Activated CD4-positive, alpha-beta T cell treated with anti-CD3 and anti-CD28 coated beads, Interleukin-2, amount 50 U/mL, for 4 hours (primary cell): ENCODE data around the gene ZIC5.
"Not testable (repeated sequence)": the region's sequence is repeated elsewhere in the genome, so short reads cannot be mapped to it uniquely, and the experiment has no call there.

Experiments used
- DNase-seq, 2 experiments: peaks; one replicate each; pipeline ENCODE4 v3.0.0-alpha.2; 2020

The ZIC5 gene

GRCh38 chr13:99959540-99960230, 11.9 kb downstream of the ZIC5 start:
- no peak for DNase-seq

- no peak for DNase-seq
Observed at GRCh38 chr13:99959127-99959539, 12.4 kb downstream of the ZIC5 start.

DNA sequence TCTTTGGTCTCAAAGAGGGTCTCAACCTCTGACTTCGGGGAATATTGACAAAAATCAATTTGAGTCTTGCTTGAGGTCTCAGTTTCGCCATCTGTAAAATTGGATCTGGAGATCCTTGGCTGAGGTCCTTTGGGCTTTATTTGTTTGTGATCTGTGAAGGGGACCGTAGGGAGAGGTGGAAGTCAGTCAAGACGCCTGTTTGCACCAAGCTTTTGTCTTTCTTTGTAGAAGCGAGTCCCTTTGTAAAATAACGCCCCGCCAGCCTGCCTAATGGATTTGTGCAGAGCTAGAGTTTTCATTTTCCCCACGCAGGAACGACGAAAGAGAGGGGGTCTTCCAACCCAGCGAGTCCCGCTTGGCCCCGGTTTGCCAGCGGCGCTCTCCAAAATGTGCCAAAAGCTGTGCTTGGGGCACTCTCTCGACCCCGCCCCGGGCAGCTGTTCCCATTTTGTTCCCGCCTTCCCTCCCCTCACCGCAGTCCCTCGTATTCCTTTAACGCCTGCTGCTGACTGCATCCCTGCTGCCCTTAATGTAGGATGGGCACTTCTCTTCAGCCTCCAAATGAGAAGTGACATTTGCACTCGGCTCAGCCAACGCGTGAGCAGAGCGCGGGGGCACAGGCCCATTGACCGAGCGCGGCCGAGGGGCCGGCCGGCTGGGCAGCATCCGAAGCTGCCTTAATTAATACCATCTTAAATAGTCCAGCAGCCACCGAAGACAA, 13.0 kb downstream of the ZIC5 start:
- DNase-seq = no peak

GRCh38 chr13:99956473-99957349, 14.9 kb downstream of the ZIC5 start:
- no peak for DNase-seq

- no peak for DNase-seq
Observed at GRCh38 chr13:99955747-99956472, 15.7 kb downstream of the ZIC5 start.

DNA sequence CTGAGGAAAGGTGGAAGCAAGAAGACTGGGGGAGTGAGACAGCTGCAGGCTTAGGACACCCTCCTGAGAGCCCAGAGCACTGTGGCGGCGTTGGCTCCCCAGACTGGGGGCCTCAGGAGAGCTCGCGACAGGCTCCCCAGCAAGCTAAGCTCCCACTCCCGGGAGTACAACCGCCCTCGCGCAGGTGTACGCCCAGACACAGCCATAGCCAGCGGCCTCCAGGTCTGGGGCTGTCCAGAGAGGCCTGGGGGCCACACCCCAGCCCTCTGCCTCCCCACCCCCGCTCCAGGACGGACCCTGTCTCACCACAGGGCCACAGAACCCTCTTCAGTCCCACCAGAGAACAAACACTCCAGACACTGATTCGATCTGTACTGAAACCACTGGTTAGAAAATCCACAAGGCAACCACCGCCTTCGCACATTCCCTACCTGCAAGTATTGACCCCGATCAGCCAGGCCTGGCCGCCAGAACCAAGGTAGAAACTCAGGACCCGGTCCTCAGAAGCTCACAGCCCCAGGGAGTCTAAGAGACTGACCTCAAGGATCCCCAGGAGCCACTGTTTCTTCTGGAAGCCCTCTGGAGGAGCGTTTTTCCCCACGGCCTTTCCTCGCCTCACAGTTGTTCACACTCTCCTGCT, 16.3 kb downstream of the ZIC5 start:
- DNase-seq = no peak

DNA sequence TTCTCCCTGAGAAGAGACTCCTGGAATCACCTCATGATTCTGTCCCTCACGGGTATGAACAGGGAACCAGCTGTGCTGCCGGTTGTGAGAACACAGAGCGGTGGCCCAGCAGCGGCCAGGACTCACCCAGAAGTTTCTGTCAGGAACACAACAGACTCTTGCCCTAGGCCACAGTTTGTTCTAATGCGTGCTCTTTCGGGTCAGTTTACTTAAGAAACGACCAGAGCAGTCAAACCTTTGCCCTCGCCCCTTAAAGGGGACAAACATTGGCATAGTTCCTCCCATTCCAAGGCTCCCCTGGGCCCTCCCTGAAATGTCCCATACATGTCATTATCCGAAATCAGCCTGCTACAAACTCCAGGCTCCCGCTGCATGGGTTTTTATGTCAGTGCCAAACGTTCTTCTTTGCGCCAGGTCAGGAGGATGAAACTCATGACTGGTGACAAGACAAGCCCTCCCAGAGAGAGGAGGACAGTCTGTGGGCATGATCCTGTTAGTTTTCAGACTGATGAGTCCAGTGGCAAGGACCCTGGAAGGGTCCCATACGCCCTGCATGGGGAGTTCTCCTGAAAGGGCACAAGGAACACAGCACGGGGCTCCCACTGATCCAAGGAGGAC, 18.3 kb downstream of the ZIC5 start:
- DNase-seq = no peak

GRCh38 chr13:99951666-99952065, 19.9 kb downstream of the ZIC5 start:
- not testable (repeated sequence) for DNase-seq

DNA sequence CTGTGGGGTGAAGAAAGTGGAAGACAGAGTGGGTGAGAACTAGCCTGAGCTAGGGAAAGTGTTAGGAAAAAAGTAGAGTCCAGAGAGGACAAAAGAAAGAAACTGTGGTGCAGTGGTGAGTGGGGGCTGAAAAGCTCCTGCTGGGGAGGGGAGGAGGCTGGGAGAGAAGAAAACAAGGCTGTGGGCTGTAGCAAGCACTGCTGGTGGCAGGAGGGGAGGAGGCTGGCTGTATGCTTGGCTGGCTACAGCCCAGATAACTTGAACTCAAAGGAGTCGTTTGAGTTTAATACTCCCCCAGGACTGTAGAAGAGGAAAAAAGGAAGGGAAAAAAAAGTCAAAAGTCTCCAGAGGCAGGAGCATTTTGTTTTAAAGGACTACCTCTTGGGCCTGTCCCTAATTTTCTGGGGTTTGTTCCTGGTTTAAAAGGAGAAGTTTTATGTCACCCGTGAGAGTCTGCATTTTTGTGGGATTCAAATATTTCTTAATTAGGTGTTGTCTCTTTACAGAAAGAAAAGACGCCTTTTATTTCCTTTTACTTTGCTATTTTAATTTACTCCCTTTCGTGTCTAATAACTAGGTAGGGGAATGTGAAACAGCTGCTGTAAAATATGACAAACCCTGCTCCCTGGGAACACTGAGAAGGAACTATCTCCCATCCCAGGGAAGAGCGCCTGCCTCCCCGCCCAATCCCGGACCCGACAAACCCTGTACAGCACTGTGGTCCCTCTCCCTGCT, 21.7 kb downstream of the ZIC5 start:
- DNase-seq = no peak

- DNase-seq = no peak
Observed at GRCh38 chr13:99948907-99949678, 22.5 kb downstream of the ZIC5 start.

DNA sequence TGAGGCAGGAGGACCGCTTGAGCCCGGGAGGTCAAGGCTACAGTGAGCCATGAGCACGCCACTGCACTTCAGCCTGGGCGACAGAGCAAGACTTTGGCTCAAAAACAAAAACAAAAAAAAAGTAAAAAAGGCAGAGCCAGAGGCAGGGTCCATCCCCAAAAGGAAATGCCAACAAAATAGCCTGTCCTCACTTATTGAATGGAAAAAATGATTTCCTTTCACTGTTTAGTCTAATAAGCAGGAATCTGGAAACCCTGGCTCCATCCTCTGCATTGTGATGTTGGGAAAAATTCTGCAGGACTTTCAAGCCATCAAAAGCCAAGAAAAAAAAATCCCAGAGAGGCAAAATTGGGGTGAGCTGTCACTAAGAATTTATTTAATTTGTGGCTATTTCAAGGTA, 23.2 kb downstream of the ZIC5 start:
- no peak for DNase-seq

GRCh38 chr13:99947666-99948065, 23.9 kb downstream of the ZIC5 start:
- DNase-seq = no peak

DNA sequence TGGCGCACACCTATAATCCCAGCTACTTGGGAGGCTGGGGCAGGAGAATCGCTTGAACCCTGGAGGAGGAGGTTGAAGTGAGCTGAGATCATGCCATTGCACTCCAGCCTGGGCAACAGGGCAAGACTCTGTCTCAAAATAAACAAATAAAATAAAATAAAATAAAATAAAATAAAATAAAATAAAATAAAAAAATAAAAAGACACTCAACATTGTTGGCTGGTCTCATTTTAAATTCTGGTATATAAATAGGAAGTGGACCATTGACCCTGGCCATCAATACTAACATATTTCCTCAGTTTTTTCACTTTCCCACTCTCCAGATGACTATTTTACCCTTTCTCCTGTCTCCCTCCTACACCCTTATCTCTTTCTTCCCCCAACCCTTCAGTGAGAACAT, 26.1 kb downstream of the ZIC5 start:
- DNase-seq = not testable (repeated sequence)

DNA sequence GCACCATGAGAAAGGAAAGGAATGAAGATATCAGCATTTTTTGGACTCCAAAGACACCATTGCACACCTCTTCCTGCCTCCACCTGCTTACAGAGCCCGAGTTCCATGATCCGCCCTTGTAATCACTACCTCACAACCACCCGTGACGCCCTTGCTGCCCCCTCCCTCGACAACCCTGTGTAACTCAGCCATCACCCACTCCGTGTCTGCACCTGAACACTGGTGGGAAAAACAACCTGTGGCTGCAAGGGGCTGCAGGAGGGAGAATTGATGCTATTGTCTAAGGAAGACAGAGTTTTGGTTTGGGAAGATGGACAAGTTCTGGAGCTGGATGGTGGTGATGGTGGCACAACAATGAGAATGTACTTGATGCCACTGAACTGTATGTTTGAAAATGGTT, 27.0 kb downstream of the ZIC5 start:
- DNase-seq = no peak

DNA sequence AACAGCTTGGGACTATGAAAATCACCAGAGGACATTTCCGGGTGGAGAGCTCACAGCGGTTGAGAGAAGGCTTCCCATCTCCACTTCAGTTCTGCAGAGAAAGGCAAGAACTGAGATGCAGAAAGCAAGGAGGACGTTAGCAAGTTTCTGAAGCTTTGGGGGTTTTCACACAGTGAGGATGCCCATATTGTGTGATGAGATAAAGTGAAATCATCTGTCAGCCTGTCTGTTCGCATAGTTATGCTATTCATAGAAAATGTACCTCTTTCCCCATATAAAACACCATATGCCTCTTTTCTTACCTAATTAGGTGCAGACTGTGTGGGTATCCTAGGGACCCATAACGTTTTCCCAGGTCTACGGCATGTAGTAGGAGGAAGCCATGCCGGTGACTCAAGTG, 27.5 kb downstream of the ZIC5 start:
- no peak for DNase-seq

DNA sequence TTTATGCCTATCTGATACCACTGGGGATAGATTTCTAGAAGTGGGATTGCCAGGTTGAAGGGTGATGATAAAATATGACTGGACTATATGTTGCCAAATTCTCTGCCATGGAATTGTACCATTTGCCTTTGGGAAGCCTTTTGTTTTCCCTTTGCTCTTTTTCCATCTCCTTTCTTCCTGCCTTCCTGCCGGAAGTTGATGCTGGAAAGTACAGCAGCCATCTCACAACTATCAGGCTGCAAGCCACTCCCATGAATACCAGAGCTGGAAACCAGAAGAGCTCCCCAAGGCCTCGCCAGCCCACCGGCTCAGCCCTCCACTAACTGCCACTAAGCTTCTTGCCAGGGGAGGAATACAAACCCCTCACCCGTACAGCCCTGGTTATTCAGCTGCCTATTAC, 29.7 kb downstream of the ZIC5 start:
- DNase-seq = no peak

DNA sequence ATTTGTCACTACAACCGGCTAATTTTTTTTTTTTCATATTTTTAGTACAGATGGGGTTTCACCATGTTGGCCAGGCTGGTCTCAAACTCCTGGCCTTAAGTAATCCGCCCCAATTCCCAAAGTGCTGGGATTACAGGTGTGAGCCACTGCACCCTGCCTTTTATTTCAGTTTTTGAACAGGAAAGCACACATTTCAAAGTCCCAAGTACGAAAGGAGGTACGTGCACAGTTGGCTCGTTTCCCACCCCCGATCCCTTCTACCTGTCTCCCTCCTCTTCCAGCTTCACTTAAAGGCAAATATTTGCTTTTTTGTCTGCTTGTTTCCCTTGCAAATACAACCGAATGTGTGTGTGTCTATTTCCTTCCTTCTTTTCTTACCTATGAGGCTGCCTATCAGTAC, 30.5 kb downstream of the ZIC5 start:
- no peak for DNase-seq

- no peak for DNase-seq
Observed at GRCh38 chr13:99938635-99939034, 32.9 kb downstream of the ZIC5 start.

DNA sequence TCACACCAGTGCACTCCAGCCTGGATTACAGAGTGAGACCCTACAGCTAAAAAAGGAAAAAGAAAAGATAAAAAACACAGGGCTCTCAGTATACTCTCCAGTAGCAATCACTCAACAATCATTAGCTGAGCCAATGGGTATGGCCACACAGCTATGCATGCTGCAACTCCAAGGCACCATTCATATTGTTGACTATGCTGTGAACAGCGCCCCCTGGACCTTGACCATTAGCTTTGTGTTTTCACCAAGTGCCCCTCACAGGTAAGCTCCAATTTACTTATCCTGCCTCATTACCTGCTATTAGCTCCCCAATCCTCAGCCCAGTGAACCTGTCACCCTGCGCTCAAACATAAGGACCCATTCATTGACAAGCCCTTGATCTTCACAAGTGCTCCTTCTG, 35.8 kb downstream of the ZIC5 start:
- DNase-seq = no peak

GRCh38 chr13:99932912-99933311, 38.7 kb downstream of the ZIC5 start:
- no peak for DNase-seq

GRCh38 chr13:99930925-99931324, 40.6 kb downstream of the ZIC5 start:
- DNase-seq = no peak
